GM12873 (cell line): Measurements from ENCODE around the gene CACNG3.

Source experiments
- TF ChIP-seq, protein P1 (sequence below): IDR thresholded peaks from 2 replicates; pipeline ENCODE4 v1.5.1; 2012; ENCODE audit warnings: low read depth, mild to moderate bottlenecking, moderate library complexity, low read length, control low read depth; ENCODE audit not compliant: insufficient read depth; ENCODE audit errors: missing control alignments

Gene CACNG3

GRCh38 chr16:24336491-24336890 is 80.4 kb downstream of the CACNG3 start:
- TF ChIP-seq, protein P1, sequence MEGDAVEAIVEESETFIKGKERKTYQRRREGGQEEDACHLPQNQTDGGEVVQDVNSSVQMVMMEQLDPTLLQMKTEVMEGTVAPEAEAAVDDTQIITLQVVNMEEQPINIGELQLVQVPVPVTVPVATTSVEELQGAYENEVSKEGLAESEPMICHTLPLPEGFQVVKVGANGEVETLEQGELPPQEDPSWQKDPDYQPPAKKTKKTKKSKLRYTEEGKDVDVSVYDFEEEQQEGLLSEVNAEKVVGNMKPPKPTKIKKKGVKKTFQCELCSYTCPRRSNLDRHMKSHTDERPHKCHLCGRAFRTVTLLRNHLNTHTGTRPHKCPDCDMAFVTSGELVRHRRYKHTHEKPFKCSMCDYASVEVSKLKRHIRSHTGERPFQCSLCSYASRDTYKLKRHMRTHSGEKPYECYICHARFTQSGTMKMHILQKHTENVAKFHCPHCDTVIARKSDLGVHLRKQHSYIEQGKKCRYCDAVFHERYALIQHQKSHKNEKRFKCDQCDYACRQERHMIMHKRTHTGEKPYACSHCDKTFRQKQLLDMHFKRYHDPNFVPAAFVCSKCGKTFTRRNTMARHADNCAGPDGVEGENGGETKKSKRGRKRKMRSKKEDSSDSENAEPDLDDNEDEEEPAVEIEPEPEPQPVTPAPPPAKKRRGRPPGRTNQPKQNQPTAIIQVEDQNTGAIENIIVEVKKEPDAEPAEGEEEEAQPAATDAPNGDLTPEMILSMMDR: no peak

GRCh38 chr16:24337013-24337412 is 80.9 kb downstream of the CACNG3 start:
- TF ChIP-seq, protein P1: no peak

DNA sequence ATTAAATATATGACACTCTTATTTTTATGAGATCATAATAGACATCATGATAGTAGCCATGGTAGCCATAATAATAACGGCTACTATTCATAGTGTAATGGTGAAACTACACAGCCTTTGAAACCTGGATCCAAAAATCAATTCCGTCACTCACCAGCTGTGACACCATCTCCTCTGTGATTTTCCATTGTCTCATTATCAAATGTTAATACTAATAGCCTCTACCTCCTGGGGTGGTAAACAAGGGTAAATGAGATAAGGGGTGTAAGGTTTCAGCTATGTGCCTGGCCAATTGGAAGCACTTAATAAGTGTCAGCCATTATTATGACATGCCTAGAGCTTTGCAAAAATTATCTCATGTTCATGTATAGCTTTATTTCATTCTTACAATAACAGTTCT is 88.6 kb downstream of the CACNG3 start:
- TF ChIP-seq, protein P1: no peak

DNA sequence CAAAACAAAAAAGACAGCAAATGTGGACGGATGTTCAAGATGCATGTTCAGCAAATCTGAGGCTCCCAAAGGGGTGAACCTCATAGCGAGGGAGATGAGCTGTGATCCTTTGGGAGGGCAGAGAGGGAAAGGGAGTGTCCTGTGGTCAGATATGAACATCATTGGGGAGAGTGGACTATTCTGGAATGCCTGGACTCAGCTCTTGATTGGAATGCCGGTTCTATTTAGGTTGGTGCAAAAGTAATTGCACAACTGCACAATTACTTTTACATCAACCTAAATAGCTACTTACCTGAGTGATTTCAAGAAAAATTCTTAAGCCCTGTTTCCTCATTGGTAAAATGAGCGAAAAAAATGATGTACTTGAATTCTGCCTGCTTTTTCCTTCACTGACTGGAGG is 89.6 kb downstream of the CACNG3 start:
- TF ChIP-seq, protein P1: no peak

GRCh38 chr16:24346734-24347133 is 90.6 kb downstream of the CACNG3 start:
- TF ChIP-seq, protein P1: no peak

DNA sequence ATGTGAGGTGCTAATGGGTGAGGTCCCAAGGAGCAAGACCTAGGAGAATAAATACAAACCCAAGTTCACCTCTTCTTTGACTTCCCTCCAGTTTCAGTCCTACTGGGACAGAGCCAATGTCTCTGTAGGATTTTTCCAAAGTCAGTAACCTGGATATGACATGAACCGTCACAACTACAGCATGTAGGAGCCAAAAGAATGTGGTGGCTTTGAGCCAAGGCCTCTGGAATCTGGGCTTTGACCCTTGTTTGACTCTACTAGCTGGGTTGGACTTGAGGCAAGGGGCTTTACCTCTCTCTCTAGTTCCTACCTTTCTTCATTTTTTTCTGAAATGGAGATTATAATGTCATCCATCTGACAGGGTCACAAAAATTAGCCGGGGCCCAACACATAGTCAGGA is 91.4 kb downstream of the CACNG3 start:
- TF ChIP-seq, protein P1: no peak

- TF ChIP-seq, protein P1: no peak
Observed at GRCh38 chr16:24348545-24349290, 92.6 kb downstream of the CACNG3 start.
